PC-3 (cell line): Measurements from ENCODE around the gene PCNT. TPM values are rescaled to one million over a fixed set of nuclear protein-coding genes. Genes with fewer than 3 reads are reported as not detected.
"Not testable (repeated sequence)": the region's sequence is repeated elsewhere in the genome, so short reads cannot be mapped to it uniquely, and the experiment has no call there.

ENCODE experiments used
- ATAC-seq: fragments of 200-7000 bp; cut with Tn5 transposase; 2 replicates; pipeline ENCODE4 v1.9.1; 2020; ENCODE audit warnings: mild to moderate bottlenecking, moderate library complexity
- BruUV-seq: library from RNA; stranded (reverse); fragments of 400-500 nt; replicated peaks from 2 replicates; lab custom pipeline; 2021; lab: Mats Ljungman, UMichigan
- CTCF ChIA-PET: fragments of 300-600 bp; sonication (Branson Sonifier 250); formaldehyde crosslinking; loops from one replicate; lab custom pipeline; 2022; ENCODE audit warnings: antibody characterized with exemption; lab: Charles Lee
- POLR2A ChIA-PET: fragments of 300-600 bp; sonication (Branson Sonifier 250); formaldehyde crosslinking; loops from one replicate; lab custom pipeline; 2022; ENCODE audit warnings: antibody characterized with exemption; ENCODE audit not compliant: unreplicated experiment; lab: Charles Lee
- DNase-seq: peaks from one replicate; pipeline ENCODE4 v3.0.0-alpha.2; 2015
- H2AFZ ChIP-seq: fragments of 300-600 bp; sonication (generic); 2 replicates; pipeline ENCODE4 v1.6.0; 2016; ENCODE audit warnings: antibody characterized with exemption, low read length
- H3F3A ChIP-seq: fragments of 300-600 bp; sonication (generic); one replicate; pipeline ENCODE4 v1.6.0; 2017; ENCODE audit warnings: antibody characterized with exemption, low read length, control low read depth, mild to moderate bottlenecking; ENCODE audit not compliant: unreplicated experiment
- H3K27ac ChIP-seq: fragments of 300-600 bp; sonication (generic); 2 replicates; pipeline ENCODE4 v1.5.1; 2016; ENCODE audit warnings: mild to moderate bottlenecking, low read length
- H3K27me3 ChIP-seq: fragments of 300-600 bp; sonication (generic); 2 replicates; pipeline ENCODE4 v1.6.1; 2016; ENCODE audit warnings: low read length, mixed read lengths
- H3K36me3 ChIP-seq: fragments of 300-600 bp; sonication (generic); 2 replicates; pipeline ENCODE4 v1.6.1; 2016; ENCODE audit warnings: low read depth, mixed run types, low read length, mixed read lengths
- H3K4me1 ChIP-seq: fragments of 300-600 bp; sonication (generic); 2 replicates; pipeline ENCODE4 v1.5.1; 2016; ENCODE audit warnings: low read length; ENCODE audit not compliant: insufficient read depth
- H3K4me2 ChIP-seq: fragments of 300-600 bp; sonication (generic); 2 replicates; pipeline ENCODE4 v1.6.0; 2016; ENCODE audit warnings: low read length
- H3K4me3 ChIP-seq: fragments of 300-600 bp; sonication (generic); 2 replicates; pipeline ENCODE4 v1.5.1; 2016; ENCODE audit warnings: mild to moderate bottlenecking, low read length, mixed read lengths
- H3K79me2 ChIP-seq: fragments of 300-600 bp; sonication (generic); 2 replicates; pipeline ENCODE4 v1.6.1; 2017; ENCODE audit warnings: low read length, mixed read lengths
- H3K9ac ChIP-seq: fragments of 300-600 bp; sonication (generic); 2 replicates; pipeline ENCODE4 v1.6.0; 2016; ENCODE audit warnings: mild to moderate bottlenecking, low read length
- H3K9me2 ChIP-seq: fragments of 300-600 bp; sonication (generic); replicated peaks from 2 replicates; pipeline ENCODE4 v1.6.1; 2016; ENCODE audit warnings: mixed run types, low read length, mixed read lengths
- H3K9me3 ChIP-seq: fragments of 300-600 bp; sonication (generic); 2 replicates; pipeline ENCODE4 v1.6.1; 2016; ENCODE audit warnings: low read length, mixed read lengths
- H4K20me1 ChIP-seq: fragments of 300-600 bp; sonication (generic); 2 replicates; pipeline ENCODE4 v1.6.1; 2016; ENCODE audit warnings: low read length, mixed read lengths
- EZH2 ChIP-seq: fragments of 300-600 bp; sonication (generic); IDR thresholded peaks from one replicate; pipeline ENCODE4 v1.6.1; 2017; ENCODE audit warnings: antibody characterized with exemption, mild to moderate bottlenecking, low read length; ENCODE audit not compliant: unreplicated experiment
- EZH2phosphoT487 ChIP-seq: fragments of 300-600 bp; sonication (generic); IDR thresholded peaks from 2 replicates; pipeline ENCODE4 v1.6.1; 2018; ENCODE audit warnings: mild to moderate bottlenecking, antibody characterized with exemption, low read length, borderline replicate concordance
- intact Hi-C: fragments of 100-400 bp; cut with micrococcal nuclease; formaldehyde crosslinking; loops from 2 replicates; pipeline ENCODE4 v1.9.0; 2023
- total RNA-seq: library from RNA; depleted of rRNA; stranded (reverse); fragments of >200 nt; gene quantifications from 2 replicates; pipeline ENCODE4 v1.2.3, GENCODE V29; 2014
- TF ChIP-seq, protein P1 (sequence below): fragments of 300-600 bp; sonication (generic); conservative IDR thresholded peaks from 2 replicates; pipeline ENCODE4 v1.5.1; 2017; ENCODE audit warnings: antibody characterized with exemption, low read depth, mild to moderate bottlenecking, low read length

The PCNT gene
- total RNA-seq, 1 experiment from 2014 or later, result 51.4 TPM

DNA sequence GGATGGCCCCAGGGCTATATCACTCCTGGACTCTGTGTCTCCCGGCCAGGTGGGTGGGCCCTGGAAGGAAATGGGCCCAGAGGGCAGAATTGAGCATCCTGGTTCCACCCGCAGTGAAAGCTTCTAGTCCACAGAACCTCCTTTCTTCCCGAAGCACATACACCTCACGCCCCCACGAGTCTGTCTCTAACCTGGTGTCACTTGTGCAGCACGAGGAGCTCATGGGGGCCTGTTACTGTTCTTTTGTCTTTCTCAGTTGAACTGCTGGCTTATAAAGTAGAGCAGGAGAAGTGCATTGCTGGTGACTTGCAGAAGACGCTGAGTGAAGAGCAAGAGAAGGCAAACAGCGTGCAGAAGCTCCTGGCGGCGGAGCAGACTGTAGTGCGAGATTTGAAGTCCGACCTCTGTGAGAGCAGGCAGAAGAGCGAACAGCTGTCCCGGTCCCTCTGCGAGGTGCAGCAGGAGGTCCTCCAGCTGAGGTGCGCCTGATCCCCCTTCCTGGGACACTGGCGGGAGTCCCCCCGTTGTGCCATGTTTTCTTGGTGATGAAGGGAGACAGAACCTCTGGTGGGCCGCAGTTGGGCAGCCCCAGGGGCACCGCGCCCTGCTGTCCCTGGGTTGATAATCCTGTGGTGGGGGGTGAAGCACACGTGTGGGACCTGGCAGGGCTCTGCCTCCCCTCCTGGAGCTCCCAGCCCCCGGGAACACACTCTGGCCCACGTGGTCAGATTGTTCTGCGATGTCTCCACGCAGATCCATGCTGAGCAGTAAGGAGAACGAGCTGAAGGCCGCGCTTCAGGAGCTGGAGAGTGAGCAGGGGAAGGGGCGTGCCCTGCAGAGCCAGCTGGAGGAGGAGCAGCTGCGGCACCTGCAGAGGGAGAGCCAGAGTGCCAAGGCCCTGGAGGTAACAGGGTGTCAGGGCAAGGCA is 106.1 kb downstream of the PCNT start:
- H3F3A ChIP-seq, result no peaks in the 10 kb centered on the region
- POLR2A ChIA-PET, result no interaction called here
- TF ChIP-seq, protein P1, sequence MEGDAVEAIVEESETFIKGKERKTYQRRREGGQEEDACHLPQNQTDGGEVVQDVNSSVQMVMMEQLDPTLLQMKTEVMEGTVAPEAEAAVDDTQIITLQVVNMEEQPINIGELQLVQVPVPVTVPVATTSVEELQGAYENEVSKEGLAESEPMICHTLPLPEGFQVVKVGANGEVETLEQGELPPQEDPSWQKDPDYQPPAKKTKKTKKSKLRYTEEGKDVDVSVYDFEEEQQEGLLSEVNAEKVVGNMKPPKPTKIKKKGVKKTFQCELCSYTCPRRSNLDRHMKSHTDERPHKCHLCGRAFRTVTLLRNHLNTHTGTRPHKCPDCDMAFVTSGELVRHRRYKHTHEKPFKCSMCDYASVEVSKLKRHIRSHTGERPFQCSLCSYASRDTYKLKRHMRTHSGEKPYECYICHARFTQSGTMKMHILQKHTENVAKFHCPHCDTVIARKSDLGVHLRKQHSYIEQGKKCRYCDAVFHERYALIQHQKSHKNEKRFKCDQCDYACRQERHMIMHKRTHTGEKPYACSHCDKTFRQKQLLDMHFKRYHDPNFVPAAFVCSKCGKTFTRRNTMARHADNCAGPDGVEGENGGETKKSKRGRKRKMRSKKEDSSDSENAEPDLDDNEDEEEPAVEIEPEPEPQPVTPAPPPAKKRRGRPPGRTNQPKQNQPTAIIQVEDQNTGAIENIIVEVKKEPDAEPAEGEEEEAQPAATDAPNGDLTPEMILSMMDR, result no peak
- TF ChIP-seq EZH2 (no peak), EZH2phosphoT487 (no peak)
- ATAC-seq (no peak), DNase-seq (no peak)
- H3K36me3 ChIP-seq, result peaks cover 27% of the 10 kb centered on the region; the same call in 1 of the 2 replicates
- CTCF ChIA-PET, result no interaction called here
- no peak overlapping the region for H3K4me2 ChIP-seq
- H3K9me3 ChIP-seq, result no peaks in the 10 kb centered on the region
- H2AFZ ChIP-seq, result no peak overlapping the region
- BruUV-seq, result no TSS peak
- H3K4me3 ChIP-seq, result no peak overlapping the region
- no peaks in the 10 kb centered on the region for H3K79me2 ChIP-seq
- no peaks in the 10 kb centered on the region for H3K27me3 ChIP-seq
- no peak overlapping the region for H3K27ac ChIP-seq
- H3K9me2 ChIP-seq, result no peaks in the 10 kb centered on the region
- H3K4me1 ChIP-seq, result no peaks in the 10 kb centered on the region
- H3K9ac ChIP-seq, result no peak overlapping the region
- intact Hi-C loops, result no loop called here
- H4K20me1 ChIP-seq, result no peaks in the 10 kb centered on the region

DNA sequence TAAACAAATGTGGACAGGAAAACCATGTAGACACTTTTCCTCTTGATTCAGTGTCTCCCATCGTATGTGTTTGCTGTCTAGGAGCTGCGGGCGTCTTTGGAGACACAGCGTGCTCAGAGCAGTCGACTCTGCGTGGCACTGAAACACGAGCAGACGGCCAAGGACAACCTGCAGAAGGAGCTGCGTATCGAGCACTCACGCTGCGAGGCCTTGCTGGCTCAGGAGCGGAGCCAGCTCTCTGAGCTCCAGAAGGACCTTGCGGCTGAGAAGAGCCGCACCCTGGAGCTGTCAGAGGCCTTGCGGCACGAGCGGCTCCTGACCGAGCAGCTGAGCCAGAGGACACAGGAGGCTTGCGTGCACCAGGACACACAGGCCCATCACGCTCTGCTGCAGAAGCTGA is 107.5 kb downstream of the PCNT start:
- no TSS peak for BruUV-seq
- Histone ChIP-seq H3K36me3 (peaks cover 27% of the 10 kb centered on the region), H3K4me2 (no peak overlapping the region), H3K27me3 (no peaks in the 10 kb centered on the region), H3K4me1 (no peaks in the 10 kb centered on the region), H4K20me1 (no peaks in the 10 kb centered on the region), H3K4me3 (no peak overlapping the region), H3K9me2 (no peaks in the 10 kb centered on the region), H3K9ac (no peak overlapping the region), H3F3A (no peaks in the 10 kb centered on the region), H2AFZ (no peak overlapping the region), H3K27ac (no peak overlapping the region), H3K9me3 (no peaks in the 10 kb centered on the region), H3K79me2 (no peaks in the 10 kb centered on the region)
- no peak for DNase-seq
- intact Hi-C loops, result no loop called here
- ATAC-seq, result no peak
- ChIA-PET CTCF (no interaction called here), POLR2A (no interaction called here)
- TF ChIP-seq, protein P1, result no peak
- no peak for TF ChIP-seq EZH2
- no peak for TF ChIP-seq EZH2phosphoT487

DNA sequence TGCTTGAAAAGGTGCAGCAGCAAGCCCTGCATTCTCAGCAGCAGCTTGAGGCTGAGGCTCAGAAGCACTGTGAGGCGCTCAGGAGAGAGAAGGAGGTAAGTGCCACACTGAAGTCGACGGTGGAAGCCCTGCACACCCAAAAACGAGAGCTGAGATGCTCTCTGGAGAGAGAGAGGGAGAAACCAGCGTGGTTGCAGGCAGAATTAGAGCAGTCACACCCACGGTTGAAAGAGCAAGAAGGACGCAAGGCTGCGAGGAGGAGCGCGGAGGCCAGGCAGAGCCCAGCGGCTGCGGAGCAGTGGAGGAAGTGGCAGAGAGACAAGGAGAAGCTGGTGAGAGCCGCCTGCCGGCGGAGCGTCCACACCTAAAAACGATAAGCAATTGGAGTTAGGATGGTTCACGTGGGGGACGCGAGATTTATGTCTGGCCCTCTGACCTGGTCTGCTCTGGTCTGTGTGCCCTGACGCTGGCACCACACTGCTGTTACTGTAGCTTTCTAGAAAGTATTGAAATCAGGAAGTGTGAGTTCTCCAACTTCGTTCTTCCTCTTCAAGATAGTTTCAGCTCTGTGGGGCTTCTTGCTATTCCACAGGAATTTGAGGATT is 108.0 kb downstream of the PCNT start:
- no peak overlapping the region for H3K27ac ChIP-seq
- H2AFZ ChIP-seq, result no peak overlapping the region
- TSS peak; percentile 41 for BruUV-seq
- H3F3A ChIP-seq, result no peaks in the 10 kb centered on the region
- no peaks in the 10 kb centered on the region for H4K20me1 ChIP-seq
- no peaks in the 10 kb centered on the region for H3K9me3 ChIP-seq
- H3K4me1 ChIP-seq, result no peaks in the 10 kb centered on the region
- H3K36me3 ChIP-seq, result peaks cover 29% of the 10 kb centered on the region
- no peak overlapping the region for H3K4me3 ChIP-seq
- ATAC-seq (no peak), DNase-seq (no peak)
- intact Hi-C loops, result no loop called here
- H3K4me2 ChIP-seq, result no peak overlapping the region
- CTCF ChIA-PET, result no interaction called here
- no peaks in the 10 kb centered on the region for H3K9me2 ChIP-seq
- no peak for TF ChIP-seq EZH2phosphoT487
- TF ChIP-seq EZH2, result no peak
- TF ChIP-seq, protein P1, result no peak
- H3K79me2 ChIP-seq, result no peaks in the 10 kb centered on the region
- no peak overlapping the region for H3K9ac ChIP-seq
- H3K27me3 ChIP-seq, result no peaks in the 10 kb centered on the region
- POLR2A ChIA-PET, result no interaction called here

DNA sequence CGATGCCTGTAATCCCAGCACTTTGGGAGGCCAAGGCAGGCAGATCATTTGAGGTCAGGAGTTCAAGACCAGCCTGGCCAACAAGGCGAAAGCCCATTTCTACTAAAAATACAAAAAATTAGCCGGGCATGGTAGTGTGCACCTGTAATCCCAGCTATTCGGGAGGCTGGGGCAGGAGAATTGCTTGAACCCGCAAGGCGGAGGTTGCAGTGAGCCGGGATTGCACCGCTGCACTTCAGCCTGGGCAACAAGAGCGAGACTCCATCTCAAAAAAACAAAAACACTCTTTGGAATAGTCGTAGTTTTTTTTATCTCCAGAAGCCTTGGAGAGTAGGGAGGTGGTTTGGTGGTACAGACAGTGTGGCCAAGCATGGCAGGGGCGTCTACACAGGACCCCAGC is 109.2 kb downstream of the PCNT start:
- CTCF ChIA-PET, BruUV-seq: not testable (repeated sequence)
- peaks cover 30% of the 10 kb centered on the region for H3K36me3 ChIP-seq

More for the DNA sequence above, 109.2 kb downstream of the PCNT start:
- H3F3A ChIP-seq, H3K4me1 ChIP-seq, H3K4me3 ChIP-seq, H3K9me3 ChIP-seq, DNase-seq, ATAC-seq, intact Hi-C loops, H4K20me1 ChIP-seq, POLR2A ChIA-PET, H3K27ac ChIP-seq, H3K27me3 ChIP-seq, H3K9ac ChIP-seq, H3K4me2 ChIP-seq, H3K9me2 ChIP-seq, H3K79me2 ChIP-seq, H2AFZ ChIP-seq: not testable (repeated sequence)
